Stimulated activated CD8-positive, alpha-beta memory T cell treated with anti-CD3 and anti-CD28 coated beads, Interleukin-15, amount 100 ng/mL, for 48 hours (primary cell): Measurements from ENCODE around the gene COL4A6.

Experiments
- DNase-seq, 2 donors: peaks; one replicate each; pipeline ENCODE4 v3.0.0-alpha.2; 2020; ENCODE audit warnings: low read depth in 2 of 2

COL4A6 gene

DNA sequence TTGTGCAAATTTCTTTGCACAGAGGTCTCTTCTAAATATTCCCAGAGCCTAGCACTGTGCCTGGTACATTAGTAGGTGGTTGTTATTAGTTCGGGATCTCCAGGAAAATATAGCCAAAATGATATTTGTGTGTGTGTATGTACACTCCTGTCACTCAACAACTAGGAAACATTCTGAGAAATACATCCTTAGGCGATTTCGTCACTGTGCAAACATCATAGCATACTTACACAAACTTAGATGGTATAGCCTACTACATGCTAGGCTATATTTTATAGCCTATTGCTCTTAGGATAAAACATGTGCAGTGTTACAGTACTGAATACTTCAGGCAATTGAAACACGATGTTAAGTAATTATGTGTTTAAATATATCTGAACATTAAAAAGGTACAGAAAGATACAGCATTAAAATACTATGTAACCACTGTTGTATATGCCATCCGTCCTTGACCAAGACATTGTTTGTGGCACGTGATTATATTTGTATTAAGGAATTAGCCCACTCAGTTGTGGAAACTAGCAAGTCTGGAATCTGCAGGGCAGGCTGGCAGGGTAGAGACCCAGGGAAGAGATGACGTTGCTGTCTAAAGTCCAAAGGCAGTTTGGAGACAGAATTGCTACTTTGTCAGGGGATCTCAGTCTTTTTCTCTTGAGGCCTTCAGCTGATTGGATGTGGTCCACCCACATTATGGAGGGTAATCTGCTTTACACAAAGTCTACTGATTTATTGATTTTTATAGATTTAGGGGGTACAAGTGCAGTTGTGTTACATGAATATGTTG is 106.9 kb downstream of the COL4A6 start:
- no peak for DNase-seq

DNA sequence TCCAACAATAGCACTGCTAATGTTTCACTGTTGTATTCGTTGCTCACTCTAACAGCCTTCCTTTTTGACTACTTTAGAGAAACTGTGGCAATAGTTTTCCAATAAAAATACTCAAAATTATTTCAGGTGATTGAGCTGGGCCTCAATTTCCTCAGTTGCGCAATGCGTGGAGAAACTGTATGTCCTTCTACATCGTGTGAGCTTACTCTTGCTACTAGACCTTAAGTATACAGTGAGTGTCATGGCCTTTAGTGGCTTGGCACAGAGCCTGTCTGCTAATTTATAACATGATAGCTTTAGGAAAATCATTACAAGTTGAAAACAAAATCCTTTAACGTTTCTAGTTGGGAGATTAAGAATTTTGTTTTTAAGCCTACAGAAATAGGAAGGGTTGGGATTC is 114.5 kb downstream of the COL4A6 start:
- no peak for DNase-seq

DNA sequence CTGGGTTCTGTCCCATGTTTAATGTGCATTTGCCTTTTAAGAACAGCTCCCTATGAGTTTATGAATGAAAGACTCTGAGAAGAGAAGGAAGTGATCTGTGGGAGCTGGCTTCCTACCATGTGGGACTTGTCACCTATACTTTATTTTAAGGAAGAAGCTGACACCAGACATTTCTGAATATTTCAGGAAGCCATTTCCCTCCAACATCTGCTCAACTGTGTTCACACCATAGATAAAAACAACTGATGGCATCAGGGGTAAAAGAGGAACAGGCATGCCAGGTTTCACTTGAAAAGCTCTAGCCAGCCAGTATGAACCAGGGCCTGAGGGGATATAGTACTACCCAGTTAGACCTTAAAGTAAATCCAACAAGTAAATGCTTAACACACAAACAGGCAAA is 116.0 kb downstream of the COL4A6 start:
- DNase-seq: no peak

DNA sequence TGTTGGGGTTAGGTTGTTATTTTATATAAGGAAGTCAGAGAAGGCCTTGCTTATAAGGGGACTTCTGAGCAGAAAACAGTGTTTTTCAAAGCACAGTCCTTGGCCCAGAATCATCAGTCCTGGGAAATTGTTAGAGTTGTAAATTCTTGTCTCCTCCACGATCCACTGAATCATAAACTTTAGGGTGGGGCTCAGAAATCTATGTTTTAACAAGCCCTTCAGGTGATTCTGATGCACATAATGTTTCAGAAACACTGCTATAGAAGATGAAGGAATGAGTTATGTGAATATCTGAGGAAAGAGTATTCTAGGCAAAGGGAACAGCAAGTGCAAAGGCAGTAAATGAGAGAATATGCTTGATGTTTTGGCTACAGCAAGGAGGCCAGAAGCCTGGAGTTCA is 121.8 kb downstream of the COL4A6 start:
- DNase-seq: no peak

DNA sequence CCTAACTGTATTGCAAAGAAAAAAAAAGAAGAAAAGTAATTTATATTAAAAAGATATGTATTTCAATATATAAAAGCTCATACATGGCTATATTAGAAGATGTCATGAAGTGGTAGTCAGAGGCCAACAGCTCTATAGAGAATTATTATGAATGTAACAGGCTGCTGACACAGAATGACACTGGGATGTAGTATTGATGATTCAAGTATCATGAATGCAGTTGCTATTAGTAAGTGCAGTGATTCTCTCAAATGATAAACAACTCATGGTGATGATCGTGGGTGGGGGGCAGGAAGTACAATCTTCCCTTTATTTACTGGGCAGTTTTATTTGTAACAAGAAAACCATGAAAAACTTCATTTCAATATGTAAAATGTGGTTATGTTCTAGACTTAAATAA is 124.6 kb downstream of the COL4A6 start:
- DNase-seq: no peak

DNA sequence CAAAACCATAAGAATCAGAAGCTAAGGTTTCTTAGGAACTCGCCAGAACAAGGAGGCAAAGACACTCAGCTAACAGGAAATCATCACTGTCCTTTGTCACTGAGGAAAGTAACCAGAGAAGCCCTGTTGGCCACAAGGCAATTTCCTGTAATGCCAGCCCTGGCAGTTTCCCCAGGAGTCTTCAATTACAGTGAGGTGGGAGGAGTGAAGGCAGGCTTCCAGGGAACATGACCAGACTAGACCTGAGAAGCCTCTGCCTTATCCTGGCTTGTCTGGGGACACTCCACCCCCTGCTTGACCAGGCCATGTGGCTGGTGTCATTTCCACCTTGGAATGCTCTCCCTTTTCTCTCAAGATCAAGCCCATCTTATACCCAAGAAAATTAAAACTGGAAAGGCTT is 125.3 kb downstream of the COL4A6 start:
- no peak for DNase-seq

DNA sequence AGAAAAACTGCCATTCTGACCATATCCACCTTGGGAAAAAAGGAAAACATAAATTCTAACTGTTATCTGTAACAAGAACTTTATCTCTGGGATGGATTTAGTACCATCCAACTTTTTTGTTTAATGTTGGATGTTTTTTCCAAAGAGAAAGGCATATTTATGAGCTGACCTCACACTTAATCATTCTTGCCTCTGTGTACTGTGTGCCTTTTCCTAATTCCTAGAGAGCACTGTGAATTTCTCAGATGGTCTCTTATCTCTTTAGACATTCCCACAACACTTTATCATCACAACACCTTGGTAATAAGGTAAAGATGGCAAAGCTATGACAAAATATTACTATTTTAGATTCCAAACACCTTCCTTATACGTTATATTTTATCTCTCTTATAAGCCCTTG is 126.2 kb downstream of the COL4A6 start:
- no peak for DNase-seq

DNA sequence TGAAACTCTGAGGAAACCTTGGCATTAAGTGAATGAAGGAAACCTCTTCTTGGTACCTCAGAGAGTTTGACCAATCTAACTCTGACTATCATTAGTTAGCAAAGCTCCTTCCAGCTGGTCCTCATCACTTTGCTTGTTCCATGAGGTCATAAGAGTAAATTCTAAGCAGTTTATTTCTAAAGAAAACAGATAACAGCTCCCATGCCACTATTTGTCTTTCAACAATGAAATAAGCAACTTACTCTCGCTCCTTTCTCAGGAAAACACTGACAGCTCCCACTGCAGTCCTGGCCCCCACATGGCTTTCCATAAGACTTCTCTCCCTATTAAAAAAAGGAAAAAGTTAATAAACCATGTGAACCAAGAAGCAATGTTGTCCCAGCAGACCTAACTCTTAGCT is 127.7 kb downstream of the COL4A6 start:
- DNase-seq: no peak

DNA sequence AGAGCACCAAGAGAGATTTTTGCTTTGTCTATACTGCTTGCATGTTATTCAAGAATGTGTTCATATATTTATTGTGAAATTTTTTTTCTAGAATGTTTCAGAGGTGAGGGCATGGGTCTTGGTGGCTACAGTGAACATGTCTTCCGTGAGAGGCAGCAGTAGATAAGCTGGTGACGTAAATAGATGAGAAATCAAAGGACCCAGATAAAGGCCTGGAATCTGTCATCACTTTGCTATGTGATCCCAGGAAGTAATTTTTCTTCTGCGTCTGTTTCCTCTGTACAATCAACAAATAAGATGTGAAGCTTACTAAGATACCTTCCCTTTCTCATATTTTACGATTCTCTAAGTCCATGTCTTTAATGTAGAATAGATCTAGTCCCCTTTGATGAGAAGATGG is 129.1 kb downstream of the COL4A6 start:
- DNase-seq: no peak

DNA sequence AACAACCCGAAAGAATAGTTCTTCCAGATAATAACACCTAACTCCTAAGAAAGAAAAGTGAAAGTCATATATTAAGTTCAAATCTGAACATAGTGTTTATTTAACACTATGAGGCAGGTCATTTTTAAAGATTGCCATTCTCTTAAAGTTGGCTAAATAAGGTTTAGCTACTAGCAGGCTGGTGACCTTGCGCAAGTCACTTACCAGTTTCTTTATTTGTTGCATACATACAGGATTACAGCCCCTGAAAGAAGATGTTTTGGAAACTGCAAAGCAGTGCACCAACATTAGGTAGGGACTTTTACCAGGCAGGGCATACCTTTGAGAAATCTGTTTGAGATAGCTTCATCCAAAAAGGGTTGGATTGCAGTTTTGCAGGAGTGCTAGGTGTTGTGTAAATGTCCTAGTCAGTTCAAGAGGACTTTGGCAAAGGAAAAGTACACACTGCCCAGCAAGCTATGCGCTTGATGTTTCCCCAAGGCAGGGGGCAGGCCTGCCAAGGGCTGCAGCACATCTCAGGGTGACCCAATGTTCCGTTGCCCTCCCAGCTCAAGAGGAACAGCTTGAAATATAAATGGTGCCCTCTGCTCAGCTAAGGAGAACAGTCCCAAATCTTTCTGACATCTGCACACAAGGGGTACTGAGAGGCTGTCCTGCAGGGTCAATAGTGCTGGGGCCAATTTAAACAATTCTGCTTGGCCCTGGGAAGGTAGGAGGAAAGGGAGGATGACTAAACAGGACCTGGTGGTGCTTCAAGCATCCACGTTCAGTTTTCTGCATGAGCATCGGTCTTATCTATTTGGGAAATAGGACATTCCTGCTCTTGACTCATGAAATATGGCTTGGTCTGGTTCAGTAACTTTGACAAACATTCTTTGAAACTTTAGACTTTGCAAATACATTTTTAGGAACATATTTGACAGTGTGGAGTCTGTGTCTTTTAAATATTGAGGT is 130.8 kb downstream of the COL4A6 start:
- DNase-seq: no peak

DNA sequence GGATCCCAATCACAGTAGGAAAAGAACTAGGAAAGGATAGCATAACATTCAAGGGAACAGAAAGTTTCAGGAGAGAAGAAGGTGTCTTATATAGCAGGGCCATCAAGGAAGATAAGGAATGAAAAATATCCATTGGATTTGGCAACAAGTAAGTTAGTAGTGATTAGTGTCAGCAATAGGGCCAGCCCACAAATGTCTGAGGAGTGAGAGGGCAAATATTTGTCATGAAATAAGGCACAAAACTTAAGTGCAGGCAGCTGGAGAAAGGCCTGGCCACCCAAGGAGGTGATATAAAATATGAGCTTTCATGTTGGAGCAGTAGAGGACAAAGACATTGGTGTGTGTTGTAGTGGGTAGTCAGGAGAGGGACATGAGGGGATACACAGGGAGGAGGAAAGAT is 132.1 kb downstream of the COL4A6 start:
- no peak for DNase-seq

DNA sequence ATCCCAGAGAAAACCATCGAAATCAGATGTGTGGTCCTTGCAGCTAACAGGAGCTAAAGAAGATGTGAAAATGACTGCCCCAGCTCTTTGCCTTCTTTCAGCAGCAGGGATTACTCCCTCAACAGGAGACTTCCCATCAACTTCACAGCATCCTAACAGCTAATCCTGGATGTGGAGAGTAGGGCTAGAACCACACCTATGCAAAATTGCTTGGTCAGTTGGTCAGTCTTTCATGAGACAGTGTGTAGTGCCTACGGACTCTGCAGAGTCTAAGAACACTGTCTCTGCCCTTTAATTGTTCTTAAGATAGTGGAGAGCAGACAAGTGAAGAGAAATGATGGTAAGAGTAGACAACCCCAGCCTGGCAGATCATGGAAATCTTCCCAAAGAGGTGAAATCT is 133.5 kb downstream of the COL4A6 start:
- DNase-seq: no peak

DNA sequence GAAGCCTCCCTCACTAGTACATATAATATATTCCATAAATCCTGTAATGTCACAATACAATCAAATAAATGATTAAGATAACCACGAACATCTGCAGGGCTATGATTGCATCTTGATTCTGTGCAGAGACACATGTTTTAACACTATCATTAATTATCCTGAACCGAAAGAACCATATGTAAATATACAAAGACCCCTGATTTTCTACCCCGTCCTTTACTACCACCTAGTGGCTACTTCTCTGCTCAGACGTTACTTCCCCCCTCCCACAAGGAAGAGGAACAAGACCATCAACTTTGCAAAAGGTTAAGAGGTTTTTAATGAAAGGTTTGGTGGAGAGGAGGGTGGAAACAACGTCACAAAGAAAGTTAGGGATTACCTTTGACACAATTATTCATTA is 134.0 kb downstream of the COL4A6 start:
- no peak for DNase-seq

DNA sequence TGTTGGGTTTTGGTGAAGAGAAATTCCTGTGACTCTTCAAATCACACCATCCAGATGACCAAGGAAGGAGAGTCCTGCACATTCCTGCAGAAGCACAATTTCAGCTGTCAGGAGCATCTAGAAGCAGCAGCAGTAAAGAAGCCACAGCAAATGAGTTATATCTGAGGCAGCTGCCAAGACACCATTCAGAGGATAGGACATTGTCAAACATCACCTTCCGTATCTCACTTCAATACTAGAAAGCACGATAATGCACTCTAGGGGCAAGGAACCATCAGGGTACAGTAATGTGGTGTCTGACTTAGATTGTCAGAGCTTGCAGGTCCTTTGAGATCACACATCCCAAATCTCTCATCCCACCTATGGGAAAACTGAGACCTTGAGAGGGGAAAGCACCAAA is 134.5 kb downstream of the COL4A6 start:
- DNase-seq: no peak

DNA sequence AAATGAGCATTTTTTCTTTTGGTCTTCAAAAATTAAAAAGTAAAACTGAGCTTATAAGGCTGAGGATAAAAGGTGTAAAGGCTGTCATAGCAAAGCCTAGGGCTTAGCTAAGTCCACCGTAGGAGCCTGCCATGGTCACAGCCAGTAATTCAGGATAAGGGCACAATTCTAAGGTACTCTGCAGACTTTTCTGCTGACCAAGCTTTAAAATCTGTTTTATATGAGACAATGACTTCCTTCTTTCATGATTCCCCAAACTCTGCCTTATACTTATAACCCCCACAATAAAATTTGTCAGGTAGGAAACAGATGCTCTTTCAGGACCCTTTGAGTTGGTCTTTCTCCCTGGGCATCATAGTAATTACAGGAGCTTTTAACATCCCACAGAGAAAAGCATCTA is 138.5 kb downstream of the COL4A6 start:
- no peak for DNase-seq

DNA sequence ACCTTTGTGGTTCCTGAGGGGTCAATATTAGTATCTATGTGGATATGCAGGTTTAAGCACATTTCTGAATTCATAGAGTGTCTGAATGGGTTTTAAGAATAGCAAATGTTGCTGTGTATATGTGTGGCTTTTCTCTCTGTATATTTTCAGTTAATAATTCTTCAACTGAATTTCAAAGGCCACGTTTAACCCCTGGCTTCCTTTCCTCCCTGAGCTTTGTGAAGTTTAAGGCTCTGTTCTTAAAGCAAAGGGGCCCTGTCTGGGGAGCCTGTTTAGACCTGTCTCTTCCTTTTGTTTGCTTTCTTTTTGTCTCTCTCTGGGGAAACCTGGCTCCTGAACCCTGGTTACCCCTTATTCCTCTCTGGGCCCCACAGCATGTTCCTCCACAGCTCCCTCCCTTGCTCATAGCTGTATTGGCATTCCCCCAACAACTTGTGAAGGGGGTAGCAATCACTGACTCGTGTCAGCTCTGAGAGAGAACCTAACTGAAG is 139.1 kb downstream of the COL4A6 start:
- no peak for DNase-seq

DNA sequence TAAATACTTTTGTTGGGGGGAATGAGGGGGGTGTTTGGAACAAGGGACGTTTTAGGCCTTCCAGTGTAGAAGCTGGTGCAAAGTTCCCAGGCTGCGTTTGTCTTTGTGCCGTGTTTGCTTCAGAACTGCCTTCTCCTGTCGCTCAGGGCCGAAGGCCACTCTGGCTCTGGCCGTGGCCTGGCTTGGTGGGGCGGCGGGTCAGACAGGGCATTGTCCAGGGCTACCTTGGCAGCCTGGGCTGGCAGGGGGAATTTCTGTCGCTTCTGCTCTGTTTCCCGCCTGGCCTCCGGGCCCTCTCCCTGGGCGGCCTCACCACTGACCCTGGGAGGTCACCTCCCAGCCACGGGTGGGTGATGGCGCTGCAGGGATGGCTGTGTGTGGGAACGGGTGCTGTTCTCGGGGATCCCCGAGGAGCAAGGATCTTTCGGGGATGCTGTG is 140.0 kb downstream of the COL4A6 start:
- DNase-seq: no peak

DNA sequence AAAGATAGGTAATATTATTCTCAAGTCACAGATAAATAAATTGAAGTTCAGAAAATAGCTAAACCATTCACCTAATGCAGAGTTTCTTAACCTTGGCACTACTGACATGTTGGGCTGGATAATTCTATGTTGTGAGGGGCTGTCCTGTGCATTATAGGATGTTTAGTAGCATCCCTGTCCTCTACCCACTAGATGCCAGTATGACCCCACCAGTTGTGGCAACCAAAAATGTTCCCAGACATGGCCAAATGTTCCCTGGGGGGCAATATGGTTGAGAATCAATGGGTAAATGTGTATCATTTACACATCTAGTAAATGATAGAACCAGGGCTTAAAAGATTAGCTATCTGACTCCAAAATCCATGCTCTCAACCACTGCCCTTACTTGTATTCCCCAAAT is 140.9 kb downstream of the COL4A6 start:
- DNase-seq: no peak

DNA sequence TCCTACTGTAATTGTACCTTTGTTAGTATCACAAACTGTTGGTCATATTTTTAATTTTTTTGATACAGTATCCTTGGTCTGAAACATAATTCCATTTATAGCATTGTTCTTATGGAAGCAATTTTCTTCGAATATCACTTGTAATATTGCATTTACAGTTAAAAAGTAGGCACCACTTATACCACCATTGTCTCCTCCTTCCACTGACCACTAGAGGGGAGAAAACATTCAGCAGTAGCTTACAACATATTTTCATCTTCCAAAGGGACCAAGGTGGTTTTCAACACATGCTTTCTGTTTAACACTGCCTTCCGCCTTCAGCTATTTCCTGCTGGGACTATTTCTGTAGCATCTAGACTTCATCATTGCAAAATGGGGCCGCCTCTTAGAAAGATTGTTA is 146.2 kb downstream of the COL4A6 start:
- DNase-seq: no peak

DNA sequence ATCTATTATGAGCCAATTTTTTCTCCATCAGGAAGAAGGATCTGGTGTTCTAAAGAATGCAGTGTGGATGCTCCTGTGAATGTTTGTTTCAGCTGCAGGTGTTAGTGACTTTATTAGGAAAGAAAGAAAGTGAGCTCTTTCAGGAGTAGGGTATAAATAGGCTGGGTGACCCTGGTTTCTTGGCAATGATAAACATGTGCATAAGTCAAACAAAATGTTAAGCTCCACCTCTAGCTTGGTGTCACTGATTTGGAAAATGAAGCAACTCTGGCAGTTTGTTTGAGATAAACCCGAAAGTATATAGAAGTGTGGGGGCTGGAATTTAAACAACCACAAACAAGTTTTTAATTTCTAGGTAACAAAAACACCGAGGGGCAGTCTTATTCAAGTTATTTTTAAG is 152.3 kb downstream of the COL4A6 start:
- no peak for DNase-seq

DNA sequence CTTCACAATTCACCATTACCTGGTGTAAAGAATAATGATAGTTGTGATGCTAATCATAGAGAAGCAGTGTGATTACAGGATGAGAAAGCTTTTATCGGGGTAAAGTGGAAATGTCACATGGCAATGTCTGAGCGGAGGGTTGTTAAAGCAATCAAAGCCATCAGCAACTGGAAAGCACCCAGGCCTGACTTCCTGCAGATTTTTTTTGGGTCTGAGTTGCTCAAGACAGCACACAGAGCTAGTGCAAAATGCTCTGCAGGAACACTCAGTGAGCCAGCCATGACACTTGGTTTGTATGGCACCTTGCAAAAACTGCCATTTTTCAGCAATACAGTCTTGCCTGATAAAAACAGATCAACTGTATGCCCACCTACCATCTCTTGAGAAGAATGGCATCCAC is 152.9 kb downstream of the COL4A6 start:
- DNase-seq: no peak

DNA sequence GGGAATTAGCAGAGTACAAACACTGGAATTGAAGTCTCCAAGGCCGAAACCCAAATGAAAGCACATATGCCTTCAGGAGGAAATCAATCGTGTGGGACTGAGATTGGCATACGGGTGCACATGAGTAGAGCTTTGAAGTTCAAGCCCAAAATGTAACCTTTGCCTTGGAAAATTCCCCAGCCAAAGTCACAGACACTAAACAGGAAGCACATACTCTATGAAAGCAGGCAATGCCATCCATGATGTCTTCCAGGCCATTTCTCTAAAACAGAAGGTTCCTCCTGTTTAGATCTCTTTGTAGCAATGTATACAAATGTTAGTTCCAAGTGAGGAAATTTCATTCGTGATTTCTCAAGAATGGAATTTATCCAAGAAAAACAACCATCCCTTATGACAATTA is 162.5 kb downstream of the COL4A6 start:
- no peak for DNase-seq

DNA sequence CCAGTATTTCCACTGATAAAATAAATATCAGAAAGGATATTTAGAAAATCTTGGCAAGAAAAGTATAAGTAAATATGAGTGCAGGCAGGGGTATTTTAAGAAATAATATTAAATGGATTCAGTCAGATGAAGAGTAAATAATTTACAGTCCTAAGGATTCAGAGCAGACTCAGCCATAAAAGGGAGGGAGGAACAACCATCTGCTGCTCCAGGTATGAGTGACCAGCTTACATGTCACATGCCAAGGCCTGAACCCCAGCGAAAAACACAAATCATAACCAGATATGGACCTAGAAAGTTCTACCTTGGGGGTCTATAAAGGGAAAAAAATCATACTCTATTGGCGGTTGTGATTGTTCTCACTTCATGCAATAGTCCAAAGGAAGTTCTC is 166.8 kb downstream of the COL4A6 start:
- no peak for DNase-seq
